SK-N-SH (cell line): ENCODE results near the gene UBE2D2.

Experiments
- GATA2 ChIP-seq: sonication (generic); formaldehyde crosslinking; IDR thresholded peaks from 2 replicates; pipeline ENCODE4 v1.5.0; 2020; ENCODE audit warnings: mild to moderate bottlenecking, missing genetic modification reagents
- JUND ChIP-seq: IDR thresholded peaks from 2 replicates; pipeline ENCODE4 v1.4.0; 2012
- NFIC ChIP-seq: IDR thresholded peaks from 2 replicates; pipeline ENCODE4 v1.4.0; 2012; ENCODE audit warnings: borderline replicate concordance
- NRF1 ChIP-seq: IDR thresholded peaks from 2 replicates; pipeline ENCODE4 v1.6.1; 2012; ENCODE audit warnings: low read depth, mild to moderate bottlenecking, low read length
- POLR2AphosphoS5 ChIP-seq: IDR thresholded peaks from 2 replicates; pipeline ENCODE4 v1.6.1; 2012; ENCODE audit warnings: low read depth, low read length
- RAD21 ChIP-seq: IDR thresholded peaks from 2 replicates; pipeline ENCODE4 v1.6.1; 2012; ENCODE audit warnings: mild to moderate bottlenecking, low read length
- REST ChIP-seq: IDR thresholded peaks from 2 replicates; pipeline ENCODE4 v1.6.1; 2012; ENCODE audit warnings: mild to moderate bottlenecking, low read depth, low read length, moderate library complexity
- TEAD4 ChIP-seq: IDR thresholded peaks from 2 replicates; pipeline ENCODE4 v1.4.0; 2012; ENCODE audit warnings: mild to moderate bottlenecking, borderline replicate concordance; ENCODE audit not compliant: insufficient read depth
- USF2 ChIP-seq: fragments of 150-350 bp; IDR thresholded peaks from 2 replicates; pipeline ENCODE4 v1.6.1; 2017; ENCODE audit warnings: antibody characterized with exemption, low read length, low read depth, borderline replicate concordance
- YY1 ChIP-seq: IDR thresholded peaks from 2 replicates; pipeline ENCODE4 v1.4.0; 2012; ENCODE audit warnings: low read depth, mild to moderate bottlenecking
- TF ChIP-seq, protein P1 (sequence below): fragments of 200-600 bp; sonication (generic); IDR thresholded peaks from 2 replicates; pipeline ENCODE4 v1.6.1; 2017; ENCODE audit warnings: antibody characterized with exemption, mild to moderate bottlenecking, moderate library complexity

DNA sequence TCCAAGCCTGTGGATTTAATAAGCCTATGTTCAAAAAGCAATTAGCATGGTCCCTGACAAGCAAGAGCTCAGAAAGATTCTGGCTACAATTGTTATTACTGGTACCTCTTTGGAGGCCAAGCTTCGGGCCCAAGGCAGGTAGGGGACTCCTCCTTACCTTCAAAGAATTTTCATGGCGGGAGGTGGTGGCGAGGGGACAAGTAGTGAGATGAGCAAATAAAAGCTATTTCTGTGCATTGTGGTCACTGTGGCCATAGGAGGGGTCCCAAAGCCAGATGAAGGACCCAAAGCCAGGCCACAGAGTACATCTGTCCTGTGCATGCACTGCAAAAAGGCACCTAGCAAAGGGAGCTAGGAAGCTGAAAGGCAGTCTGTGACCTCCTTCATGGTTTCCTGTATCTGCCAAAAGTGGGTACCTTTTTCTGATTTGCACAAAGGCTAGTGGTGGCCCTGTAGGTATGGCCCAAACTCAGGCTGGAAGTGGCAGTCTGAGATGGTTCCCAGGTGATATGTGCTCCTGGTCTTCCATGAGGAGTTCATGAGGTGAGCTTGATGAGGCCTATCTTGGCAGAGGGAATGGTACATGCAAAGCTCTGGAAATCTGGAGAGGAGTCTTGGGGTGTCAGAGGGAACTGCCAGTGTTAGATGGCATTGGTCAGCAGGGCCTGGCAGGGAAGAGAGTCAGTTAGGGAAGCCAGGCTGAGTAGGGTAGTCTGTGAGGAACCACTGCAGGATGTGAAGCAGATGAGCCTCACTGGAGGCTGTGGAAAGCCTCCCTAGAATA lies 83.7 kb downstream of the UBE2D2 start:
- TF ChIP-seq RAD21 (no peak), GATA2 (CRISPR knock-in tag) (no peak), USF2 (no peak), NFIC (no peak), YY1 (no peak), JUND (no peak), TEAD4 (no peak), REST (no peak), NRF1 (no peak), POLR2AphosphoS5 (no peak)
- TF ChIP-seq, protein P1, sequence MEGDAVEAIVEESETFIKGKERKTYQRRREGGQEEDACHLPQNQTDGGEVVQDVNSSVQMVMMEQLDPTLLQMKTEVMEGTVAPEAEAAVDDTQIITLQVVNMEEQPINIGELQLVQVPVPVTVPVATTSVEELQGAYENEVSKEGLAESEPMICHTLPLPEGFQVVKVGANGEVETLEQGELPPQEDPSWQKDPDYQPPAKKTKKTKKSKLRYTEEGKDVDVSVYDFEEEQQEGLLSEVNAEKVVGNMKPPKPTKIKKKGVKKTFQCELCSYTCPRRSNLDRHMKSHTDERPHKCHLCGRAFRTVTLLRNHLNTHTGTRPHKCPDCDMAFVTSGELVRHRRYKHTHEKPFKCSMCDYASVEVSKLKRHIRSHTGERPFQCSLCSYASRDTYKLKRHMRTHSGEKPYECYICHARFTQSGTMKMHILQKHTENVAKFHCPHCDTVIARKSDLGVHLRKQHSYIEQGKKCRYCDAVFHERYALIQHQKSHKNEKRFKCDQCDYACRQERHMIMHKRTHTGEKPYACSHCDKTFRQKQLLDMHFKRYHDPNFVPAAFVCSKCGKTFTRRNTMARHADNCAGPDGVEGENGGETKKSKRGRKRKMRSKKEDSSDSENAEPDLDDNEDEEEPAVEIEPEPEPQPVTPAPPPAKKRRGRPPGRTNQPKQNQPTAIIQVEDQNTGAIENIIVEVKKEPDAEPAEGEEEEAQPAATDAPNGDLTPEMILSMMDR, result no peak
